Colonic mucosa (tissue), 4 donors: ENCODE measurements around the gene FMN2. TPM values are rescaled to one million over a fixed set of nuclear protein-coding genes. Genes with fewer than 3 reads are reported as not detected.

ENCODE experiments used
- DNase-seq: peaks from one replicate; pipeline ENCODE4 v3.0.0-alpha.2; 2020
- H3K27ac ChIP-seq: fragments of 200-600 bp; one replicate; pipeline ENCODE4 v1.8.0; 2021
- H3K27me3 ChIP-seq: fragments of 200-600 bp; one replicate; pipeline ENCODE4 v1.8.0; 2021
- H3K36me3 ChIP-seq: fragments of 200-600 bp; one replicate; pipeline ENCODE4 v1.8.0; 2021
- H3K4me1 ChIP-seq: fragments of 200-600 bp; one replicate; pipeline ENCODE4 v1.8.0; 2021; ENCODE audit warnings: mild to moderate bottlenecking
- H3K4me3 ChIP-seq: fragments of 200-600 bp; one replicate; pipeline ENCODE4 v1.8.0; 2021
- H3K9ac ChIP-seq, 2 donors: one replicate each; pipeline ENCODE4 v1.7.0; 2013; ENCODE audit warnings: control low read depth in 2 of 2, low read depth in 2 of 2, low read length in 2 of 2
- H3K9me3 ChIP-seq: fragments of 200-600 bp; one replicate; pipeline ENCODE4 v1.8.0; 2021
- intact Hi-C: fragments of 100-400 bp; cut with DNase I; formaldehyde crosslinking; loops from one replicate; pipeline ENCODE4 v1.14.1; 2022
- total RNA-seq, 2 donors: library from RNA; stranded (reverse); fragmentation: NEBNext Ultra II Directional in 1 of 2; extraction: Animal tissue kit (Norgen Biotek cat#: 25700) in 1 of 2; gene quantifications; one replicate each; pipeline ENCODE4 v1.2.1, GENCODE V29; 2021
- TF ChIP-seq, protein P1 (sequence below): fragments of 200-600 bp; IDR thresholded peaks from one replicate; pipeline ENCODE4 v1.8.0; 2022; ENCODE audit warnings: antibody characterized with exemption, mild to moderate bottlenecking
- donor health status: healthy.
- donor health status: DM: no; HTN: no; CAD: no.
- donor health status: DM: no; HTN: no; CAD: no.

The FMN2 gene
- total RNA-seq, 2 donors from 2014 or later: 0.62 to 3.0 TPM

DNA sequence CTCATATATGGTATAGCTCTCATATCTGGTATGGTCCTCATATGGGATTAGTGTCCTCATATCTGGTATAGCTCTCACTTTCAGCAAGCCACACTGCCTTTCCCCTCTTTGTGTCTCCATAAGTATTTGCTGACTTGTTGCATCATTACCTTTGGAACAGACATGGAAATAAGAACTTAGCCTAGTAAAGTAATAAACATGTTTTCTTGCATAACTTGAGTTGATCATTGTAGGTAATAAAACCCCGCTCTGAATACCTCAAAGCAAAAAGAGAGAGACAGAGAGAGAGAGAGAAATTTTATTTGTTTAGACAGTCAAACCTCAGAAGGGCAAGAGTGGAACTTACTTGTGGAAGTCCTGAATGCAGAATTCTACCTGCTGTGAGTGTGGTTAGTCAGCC is 350.0 kb downstream of the FMN2 start:
- no peaks in the 10 kb centered on the region for H3K36me3 ChIP-seq
- TF ChIP-seq, protein P1, sequence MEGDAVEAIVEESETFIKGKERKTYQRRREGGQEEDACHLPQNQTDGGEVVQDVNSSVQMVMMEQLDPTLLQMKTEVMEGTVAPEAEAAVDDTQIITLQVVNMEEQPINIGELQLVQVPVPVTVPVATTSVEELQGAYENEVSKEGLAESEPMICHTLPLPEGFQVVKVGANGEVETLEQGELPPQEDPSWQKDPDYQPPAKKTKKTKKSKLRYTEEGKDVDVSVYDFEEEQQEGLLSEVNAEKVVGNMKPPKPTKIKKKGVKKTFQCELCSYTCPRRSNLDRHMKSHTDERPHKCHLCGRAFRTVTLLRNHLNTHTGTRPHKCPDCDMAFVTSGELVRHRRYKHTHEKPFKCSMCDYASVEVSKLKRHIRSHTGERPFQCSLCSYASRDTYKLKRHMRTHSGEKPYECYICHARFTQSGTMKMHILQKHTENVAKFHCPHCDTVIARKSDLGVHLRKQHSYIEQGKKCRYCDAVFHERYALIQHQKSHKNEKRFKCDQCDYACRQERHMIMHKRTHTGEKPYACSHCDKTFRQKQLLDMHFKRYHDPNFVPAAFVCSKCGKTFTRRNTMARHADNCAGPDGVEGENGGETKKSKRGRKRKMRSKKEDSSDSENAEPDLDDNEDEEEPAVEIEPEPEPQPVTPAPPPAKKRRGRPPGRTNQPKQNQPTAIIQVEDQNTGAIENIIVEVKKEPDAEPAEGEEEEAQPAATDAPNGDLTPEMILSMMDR: no peak
- H3K9me3 ChIP-seq: no peaks in the 10 kb centered on the region
- H3K9ac ChIP-seq: no peak overlapping the region
- H3K27ac ChIP-seq: no peak overlapping the region
- no peak overlapping the region for H3K4me3 ChIP-seq
- intact Hi-C loops: no loop called here
- no peak for DNase-seq
- no peaks in the 10 kb centered on the region for H3K4me1 ChIP-seq
- no peaks in the 10 kb centered on the region for H3K27me3 ChIP-seq

DNA sequence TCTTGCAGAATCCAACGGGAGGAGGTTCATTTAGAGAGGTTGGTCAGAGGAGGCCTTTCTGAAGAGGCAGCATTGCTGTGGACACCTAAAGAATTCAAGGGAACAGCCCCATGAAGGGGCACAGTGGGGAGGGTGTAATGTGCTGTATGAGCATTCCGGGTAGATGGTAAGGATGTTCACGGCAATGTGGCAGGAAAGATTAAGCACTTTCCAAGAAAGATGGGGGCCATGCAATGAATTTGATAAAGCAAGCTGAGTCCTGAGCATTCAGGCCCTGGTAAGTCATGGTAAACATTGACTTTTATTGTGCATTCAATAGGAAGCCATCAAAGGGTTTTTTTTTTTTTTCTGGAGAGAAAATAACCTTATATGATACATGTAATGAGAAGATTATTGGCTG is 353.7 kb downstream of the FMN2 start:
- H3K27me3 ChIP-seq: no peaks in the 10 kb centered on the region
- no peak overlapping the region for H3K4me3 ChIP-seq
- no peak overlapping the region for H3K27ac ChIP-seq
- H3K4me1 ChIP-seq: no peaks in the 10 kb centered on the region
- TF ChIP-seq, protein P1: no peak
- intact Hi-C loops: no loop called here
- no peaks in the 10 kb centered on the region for H3K9me3 ChIP-seq
- no peak overlapping the region for H3K9ac ChIP-seq
- no peaks in the 10 kb centered on the region for H3K36me3 ChIP-seq
- no peak for DNase-seq

DNA sequence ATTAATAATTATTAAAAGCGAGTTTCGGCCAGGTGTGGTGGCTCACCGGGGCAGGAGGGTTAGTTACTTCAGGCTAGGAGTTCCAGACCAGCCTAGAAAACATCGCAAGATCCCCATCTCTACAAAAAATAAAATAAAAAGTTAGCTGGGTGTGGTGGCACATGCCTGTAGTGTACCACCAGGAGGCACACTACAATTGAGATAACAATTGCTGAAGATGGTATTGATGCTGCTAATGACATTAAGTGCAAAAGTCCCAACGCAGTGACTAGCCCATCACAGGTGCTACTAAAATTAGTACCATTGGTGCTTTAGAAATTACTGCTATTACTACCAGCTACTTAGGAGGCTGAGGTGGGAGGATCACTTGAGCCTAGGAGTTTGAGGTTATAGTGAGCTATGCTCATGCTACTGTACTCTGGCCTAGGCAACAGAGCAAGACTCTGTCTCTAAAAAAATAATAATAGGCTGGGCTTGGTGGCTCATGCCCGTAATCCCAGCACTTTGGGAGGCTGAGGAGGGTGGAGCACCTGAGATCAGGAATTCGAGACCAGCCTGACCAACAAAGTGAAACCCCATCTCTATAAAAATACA is 363.6 kb downstream of the FMN2 start:
- no peak overlapping the region for H3K4me3 ChIP-seq
- TF ChIP-seq, protein P1: peak; percentile 39
- no peaks in the 10 kb centered on the region for H3K36me3 ChIP-seq
- DNase-seq: no peak
- H3K27me3 ChIP-seq: no peaks in the 10 kb centered on the region
- H3K9ac ChIP-seq: no peak overlapping the region
- no peak overlapping the region for H3K27ac ChIP-seq
- H3K9me3 ChIP-seq: no peaks in the 10 kb centered on the region
- intact Hi-C loops: loop anchor here (10.0 kb wide), 1 partner anchor 149 kb away; no protein-coding TSS in a partner anchor
- H3K4me1 ChIP-seq: no peaks in the 10 kb centered on the region

DNA sequence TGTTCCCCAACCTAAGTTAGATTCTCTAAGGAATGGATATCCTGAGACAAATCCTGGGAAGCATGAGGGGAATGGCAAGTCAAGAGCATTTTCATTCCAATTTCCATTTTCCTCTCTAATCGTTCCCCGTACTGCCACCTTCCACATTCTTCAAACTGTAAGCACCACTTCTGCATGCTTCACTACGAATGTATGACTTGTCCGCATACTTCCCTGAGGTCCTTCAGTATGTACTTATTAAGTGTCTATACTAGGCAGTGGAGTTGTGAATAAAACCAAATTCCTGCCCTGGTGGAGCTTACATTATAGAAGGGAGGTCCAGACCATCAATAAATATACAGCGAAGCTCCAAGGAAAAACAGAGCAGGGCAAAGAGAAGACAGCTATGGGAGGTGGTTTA is 365.5 kb downstream of the FMN2 start:
- DNase-seq: no peak
- TF ChIP-seq, protein P1: no peak
- H3K27ac ChIP-seq: no peak overlapping the region
- H3K9me3 ChIP-seq: no peaks in the 10 kb centered on the region
- no peaks in the 10 kb centered on the region for H3K27me3 ChIP-seq
- intact Hi-C loops: loop anchor here (10.0 kb wide), 1 partner anchor 148 kb away; no protein-coding TSS in a partner anchor
- H3K9ac ChIP-seq: no peak overlapping the region
- no peaks in the 10 kb centered on the region for H3K36me3 ChIP-seq
- no peaks in the 10 kb centered on the region for H3K4me1 ChIP-seq
- no peak overlapping the region for H3K4me3 ChIP-seq

DNA sequence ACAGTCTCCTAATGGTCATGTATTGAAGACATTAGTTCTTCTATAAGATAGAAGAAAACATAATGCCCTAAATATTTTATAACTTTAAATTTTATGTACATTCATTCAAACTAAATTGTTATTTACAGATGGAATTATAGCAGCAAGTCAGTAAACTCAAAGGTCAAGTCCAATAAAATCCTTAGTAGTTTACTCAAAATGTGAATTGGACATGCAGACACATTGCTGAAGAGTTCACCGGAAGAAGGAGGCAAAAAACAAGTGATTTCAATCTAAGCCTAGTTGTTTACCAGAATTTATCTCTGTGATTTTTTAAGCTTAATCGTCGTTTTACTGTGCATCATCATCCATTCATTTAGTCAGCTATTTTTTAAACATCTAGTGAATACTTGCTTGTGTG is 370.6 kb downstream of the FMN2 start:
- H3K27ac ChIP-seq: no peak overlapping the region

More for the DNA sequence above, 370.6 kb downstream of the FMN2 start:
- Histone ChIP-seq H3K27me3 (no peaks in the 10 kb centered on the region), H3K4me3 (no peak overlapping the region), H3K9ac (no peak overlapping the region), H3K4me1 (no peaks in the 10 kb centered on the region), H3K36me3 (no peaks in the 10 kb centered on the region), H3K9me3 (no peaks in the 10 kb centered on the region)
- no peak for DNase-seq
- TF ChIP-seq, protein P1: no peak
- intact Hi-C loops: no loop called here
